Memory B cell (primary cell): Measurements from ENCODE around the gene CTPS2.

ENCODE experiments used
- ATAC-seq: fragments of 150-1000 bp; cut with Tn5 transposase; 2 replicates; pipeline ENCODE4 v1.10.0; 2021; ENCODE audit warnings: low read depth, mild to moderate bottlenecking, moderate library complexity
- DNase-seq, 2 donors: peaks; one replicate each; pipeline ENCODE4 v3.0.0; 2022; ENCODE audit warnings: low spot score in 2 of 2
- H3K27ac Mint-ChIP-seq: one replicate; pipeline ENCODE4 v1.8.0; 2022; ENCODE audit warnings: mild to moderate bottlenecking, moderate library complexity, mixed read lengths
- H3K27me3 Mint-ChIP-seq: one replicate; pipeline ENCODE4 v1.8.0; 2022; ENCODE audit warnings: mixed read lengths
- H3K36me3 Mint-ChIP-seq: one replicate; pipeline ENCODE4 v1.8.0; 2022; ENCODE audit warnings: mild to moderate bottlenecking, mixed read lengths
- H3K4me1 Mint-ChIP-seq: one replicate; pipeline ENCODE4 v1.8.0; 2022; ENCODE audit warnings: mixed read lengths
- H3K4me3 Mint-ChIP-seq: one replicate; pipeline ENCODE4 v1.8.0; 2022; ENCODE audit warnings: mild to moderate bottlenecking, moderate library complexity, mixed read lengths
- H3K9me3 Mint-ChIP-seq: one replicate; pipeline ENCODE4 v1.8.0; 2022; ENCODE audit warnings: mixed read lengths

The CTPS2 gene

DNA sequence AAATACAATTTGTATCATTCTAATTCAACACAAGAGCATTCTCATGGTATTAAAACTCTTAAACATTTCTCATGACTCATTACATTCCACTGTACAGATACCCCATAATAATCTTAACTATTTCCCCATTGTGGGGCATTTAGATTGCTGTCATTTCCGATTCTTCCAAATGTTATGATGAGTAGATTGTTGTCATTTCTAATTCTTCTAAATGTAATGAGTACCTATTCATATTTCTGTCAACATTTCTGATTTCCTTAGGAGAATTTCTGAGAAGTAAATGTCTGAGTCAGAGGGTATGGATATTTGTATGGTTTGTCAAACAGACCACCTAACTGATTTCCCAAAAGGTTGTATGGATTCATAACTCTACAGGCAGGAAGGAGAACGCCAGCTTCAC lies 54.2 kb downstream of the CTPS2 start:
- Mint-ChIP-seq H3K4me3 (no peak overlapping the region), H3K27ac (no peak overlapping the region), H3K27me3 (no peaks in the 10 kb centered on the region), H3K36me3 (peaks cover 2% of the 10 kb centered on the region), H3K9me3 (no peaks in the 10 kb centered on the region), H3K4me1 (no peaks in the 10 kb centered on the region)
- ATAC-seq (no peak), DNase-seq (no peak)

DNA sequence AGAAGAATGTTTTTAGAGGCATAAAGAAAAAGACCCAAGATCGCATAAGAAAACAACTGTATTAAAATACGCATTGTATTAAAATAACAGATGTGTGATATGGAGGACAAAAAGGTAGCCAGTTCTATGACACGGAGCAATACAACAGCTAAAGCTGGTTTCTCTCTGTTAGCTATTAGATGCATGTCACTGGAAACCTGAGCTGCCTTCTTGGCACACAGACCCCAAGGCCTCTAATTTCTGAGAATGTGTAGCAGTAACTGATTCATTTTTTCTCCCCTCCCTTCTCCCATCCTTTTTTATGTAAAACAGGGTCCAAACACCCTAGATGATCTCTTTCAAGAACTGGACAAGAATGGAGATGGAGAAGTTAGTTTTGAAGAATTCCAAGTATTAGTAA lies 58.4 kb downstream of the CTPS2 start:
- ATAC-seq, result no peak
- peaks cover 8% of the 10 kb centered on the region for H3K36me3 Mint-ChIP-seq
- no peak overlapping the region for H3K27ac Mint-ChIP-seq
- no peak overlapping the region for H3K4me3 Mint-ChIP-seq
- H3K4me1 Mint-ChIP-seq, result no peaks in the 10 kb centered on the region
- no peaks in the 10 kb centered on the region for H3K27me3 Mint-ChIP-seq
- no peaks in the 10 kb centered on the region for H3K9me3 Mint-ChIP-seq
- DNase-seq, result no peak

DNA sequence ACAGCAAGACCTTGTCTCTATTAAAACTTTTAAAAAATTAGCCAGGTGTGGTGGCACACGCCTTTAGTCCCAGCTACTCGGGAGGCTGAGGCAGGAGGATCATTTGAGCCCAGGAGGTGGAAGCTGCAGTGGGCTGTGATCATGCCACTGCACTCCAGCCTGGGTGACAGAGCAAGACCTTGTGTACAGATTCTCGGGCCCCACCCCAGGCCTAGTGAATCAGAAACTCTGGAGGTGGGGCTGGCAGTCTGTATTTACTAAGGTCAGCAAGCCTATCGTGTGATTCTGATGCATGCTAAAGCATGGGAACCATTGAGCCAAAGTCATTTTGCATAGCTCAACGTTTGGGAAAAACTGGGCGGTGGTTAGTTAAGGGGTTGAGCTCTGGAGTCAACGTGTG lies 59.0 kb downstream of the CTPS2 start:
- no peak overlapping the region for H3K27ac Mint-ChIP-seq
- H3K27me3 Mint-ChIP-seq, result no peaks in the 10 kb centered on the region
- DNase-seq (no peak), ATAC-seq (no peak)
- H3K4me3 Mint-ChIP-seq, result no peak overlapping the region
- H3K36me3 Mint-ChIP-seq, result peaks cover 8% of the 10 kb centered on the region
- no peaks in the 10 kb centered on the region for H3K9me3 Mint-ChIP-seq
- H3K4me1 Mint-ChIP-seq, result no peaks in the 10 kb centered on the region

DNA sequence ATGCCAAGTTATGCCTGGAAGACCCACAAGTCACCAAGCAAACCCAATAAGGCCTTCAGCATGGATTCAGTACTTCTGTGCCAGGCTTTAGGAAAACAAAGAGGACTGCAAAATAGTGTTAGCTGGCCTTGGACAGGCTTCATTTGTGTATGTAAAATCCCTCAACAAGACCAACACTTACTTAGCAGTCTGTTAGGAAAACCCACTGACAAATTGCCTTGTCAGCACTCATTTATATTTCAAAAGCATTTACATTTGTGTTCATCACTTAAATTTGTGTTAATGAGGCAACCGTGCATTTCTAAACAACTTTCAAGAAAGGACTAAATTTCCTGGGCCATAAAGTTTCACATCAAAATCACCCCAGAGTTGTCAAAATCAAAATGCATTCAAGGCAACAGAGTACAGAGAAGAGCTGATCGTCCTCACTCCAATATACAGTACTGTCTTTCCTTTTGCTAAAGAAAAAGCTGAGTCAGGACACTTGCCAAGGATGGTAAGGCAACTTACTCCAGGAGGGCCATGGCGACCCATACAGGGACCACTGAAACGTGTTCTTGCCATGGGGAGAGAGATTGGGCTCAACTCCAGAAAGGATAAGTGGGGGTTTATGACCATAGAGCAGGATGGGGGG lies 61.0 kb downstream of the CTPS2 start:
- H3K27ac Mint-ChIP-seq, result no peak overlapping the region
- no peak for DNase-seq
- ATAC-seq, result no peak

DNA sequence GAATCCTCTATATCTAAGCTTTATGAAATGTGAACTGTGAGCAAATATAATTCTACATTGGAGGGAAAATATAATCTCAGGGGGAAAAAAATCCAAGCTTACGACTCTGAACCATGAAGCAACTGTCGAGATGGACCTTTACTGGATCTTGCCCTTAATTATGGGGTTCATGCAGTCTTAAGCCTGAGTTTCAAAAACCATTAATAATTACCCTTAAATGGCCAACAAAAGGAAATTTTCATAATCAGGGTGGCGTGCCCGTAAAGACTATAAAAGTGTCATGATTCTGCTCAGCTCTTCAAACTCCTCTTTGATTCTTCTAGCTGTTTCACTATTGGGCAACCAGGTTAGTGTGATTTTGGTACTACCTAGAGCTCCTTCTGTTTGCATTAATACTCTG lies 62.6 kb downstream of the CTPS2 start, which contains the start of gene S100G:
S100G (plus strand) TSS at position 301 of the 400 bp plus-strand sequence. CDS start 849 bp downstream, outside the sequence.
- no peaks in the 10 kb centered on the region for H3K9me3 Mint-ChIP-seq
- no peak for ATAC-seq

More for the DNA sequence above, 61.0 kb downstream of the CTPS2 start:
- Mint-ChIP-seq H3K4me1 (no peaks in the 10 kb centered on the region), H3K4me3 (no peak overlapping the region), H3K9me3 (no peaks in the 10 kb centered on the region), H3K27me3 (no peaks in the 10 kb centered on the region), H3K36me3 (peaks cover 11% of the 10 kb centered on the region)

DNA sequence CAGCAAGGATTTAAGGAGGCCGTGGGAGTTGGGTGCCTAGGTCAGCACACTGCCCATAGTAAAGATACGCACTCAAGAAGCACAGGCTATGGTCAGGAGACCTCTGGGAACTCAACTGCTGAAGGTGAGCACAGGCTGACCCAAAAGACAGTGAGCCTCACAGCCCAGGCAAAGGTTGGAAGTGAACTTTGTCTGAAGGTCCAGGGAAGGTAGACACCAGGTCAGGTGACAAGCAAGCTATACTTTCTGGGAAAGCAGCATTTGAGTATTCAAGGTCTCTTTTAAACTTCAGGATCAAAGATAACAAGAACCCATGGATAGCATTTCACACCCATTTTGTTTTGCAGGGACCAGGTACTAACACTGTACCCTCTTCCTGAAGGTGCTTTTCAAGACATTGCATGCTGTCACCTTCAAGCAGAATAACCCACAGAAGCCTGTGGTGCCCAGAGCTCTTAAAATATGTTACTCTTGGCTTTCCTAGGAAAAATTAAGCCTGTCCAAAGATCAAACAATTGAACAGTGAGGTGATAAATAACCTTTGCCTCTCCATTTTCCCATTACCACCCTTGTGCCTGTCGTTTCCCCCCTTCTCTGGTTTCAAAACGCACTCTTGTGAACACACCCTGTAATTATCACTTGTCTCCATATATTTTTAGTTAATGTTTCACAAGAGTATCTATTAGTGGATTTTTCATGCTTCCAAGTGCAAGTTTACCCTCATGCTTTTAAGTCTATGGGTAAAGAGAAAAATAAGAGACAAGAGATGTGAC lies 65.9 kb downstream of the CTPS2 start:
- ATAC-seq (no peak), DNase-seq (no peak)
- no peaks in the 10 kb centered on the region for H3K4me1 Mint-ChIP-seq
- peaks cover 8% of the 10 kb centered on the region for H3K36me3 Mint-ChIP-seq
- H3K4me3 Mint-ChIP-seq, result no peak overlapping the region
- no peaks in the 10 kb centered on the region for H3K9me3 Mint-ChIP-seq
- no peaks in the 10 kb centered on the region for H3K27me3 Mint-ChIP-seq
- no peak overlapping the region for H3K27ac Mint-ChIP-seq

More for the DNA sequence above, 62.6 kb downstream of the CTPS2 start, which contains the start of gene S100G:
- DNase-seq, result no peak
- Mint-ChIP-seq H3K36me3 (peaks cover 9% of the 10 kb centered on the region), H3K27me3 (no peaks in the 10 kb centered on the region), H3K4me1 (no peaks in the 10 kb centered on the region), H3K27ac (no peak within 1 kb of the TSS), H3K4me3 (no peak within 1 kb of the TSS)

DNA sequence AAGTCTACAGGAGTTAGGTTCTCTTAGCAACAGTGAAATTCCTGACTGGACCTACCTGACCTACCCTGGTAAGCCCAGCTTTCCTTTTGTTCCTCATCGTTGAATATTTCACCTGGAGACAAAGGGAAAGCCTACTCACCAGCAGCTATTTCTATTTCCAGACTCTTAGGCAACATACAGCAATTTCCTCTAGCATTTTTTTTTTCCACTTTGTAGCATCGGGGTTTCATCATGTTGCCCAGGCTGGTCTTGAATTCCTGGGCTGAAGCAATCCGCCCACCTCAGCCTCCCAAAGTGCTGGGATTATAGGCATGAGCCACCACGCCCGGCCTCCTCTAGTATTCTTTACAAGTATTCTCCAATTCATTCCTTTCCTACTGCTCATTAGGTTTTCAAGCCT lies 69.3 kb downstream of the CTPS2 start:
- H3K9me3 Mint-ChIP-seq, result no peaks in the 10 kb centered on the region
- H3K36me3 Mint-ChIP-seq, result peaks cover 23% of the 10 kb centered on the region
- DNase-seq (no peak), ATAC-seq (no peak)
- no peaks in the 10 kb centered on the region for H3K4me1 Mint-ChIP-seq
- no peak overlapping the region for H3K27ac Mint-ChIP-seq
- no peaks in the 10 kb centered on the region for H3K27me3 Mint-ChIP-seq
- H3K4me3 Mint-ChIP-seq, result no peak overlapping the region

DNA sequence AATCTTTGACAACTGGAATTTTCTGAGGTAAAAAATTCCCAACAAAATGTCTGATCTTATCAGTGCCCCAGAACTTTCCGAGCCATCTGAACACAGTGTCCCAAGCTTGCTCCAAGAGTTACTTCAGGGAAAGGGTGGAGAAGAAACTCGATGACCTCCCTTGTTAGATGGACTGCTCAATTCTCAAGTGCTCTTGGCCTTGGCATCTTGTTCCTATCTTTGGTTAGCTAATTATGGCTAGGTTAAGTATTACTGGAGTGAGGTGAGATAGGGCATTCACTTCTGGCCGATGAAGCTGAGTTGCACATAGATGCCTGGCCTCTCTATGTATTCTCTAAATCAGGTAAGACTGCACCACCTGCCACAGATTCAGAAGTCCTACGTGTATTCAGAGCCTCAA lies 71.6 kb downstream of the CTPS2 start:
- no peak for ATAC-seq
- Mint-ChIP-seq H3K27ac (no peak overlapping the region), H3K4me1 (no peaks in the 10 kb centered on the region), H3K36me3 (peaks cover 24% of the 10 kb centered on the region), H3K27me3 (no peaks in the 10 kb centered on the region), H3K9me3 (no peaks in the 10 kb centered on the region), H3K4me3 (no peak overlapping the region)
- no peak for DNase-seq

DNA sequence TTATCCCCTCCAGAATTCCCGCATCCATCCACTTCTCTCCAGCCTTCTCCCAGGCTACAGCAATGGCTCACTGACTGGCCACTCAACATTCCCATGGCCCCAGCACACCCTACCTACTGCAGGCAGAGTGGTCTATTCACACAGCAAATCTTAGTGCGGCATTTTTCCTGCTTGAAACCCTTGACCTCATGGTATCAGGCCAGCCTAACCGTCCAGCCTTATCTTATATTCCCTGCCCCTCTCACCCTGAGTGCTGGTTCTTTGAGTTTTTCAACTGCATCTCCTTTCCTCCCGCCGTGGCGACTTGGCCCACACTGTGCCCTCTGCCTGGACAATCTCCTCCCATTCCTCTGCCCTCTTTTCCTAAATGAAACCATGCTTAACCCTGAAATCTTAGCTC lies 72.5 kb downstream of the CTPS2 start:
- Mint-ChIP-seq H3K4me3 (no peak overlapping the region), H3K27me3 (no peaks in the 10 kb centered on the region), H3K27ac (no peak overlapping the region), H3K4me1 (no peaks in the 10 kb centered on the region), H3K36me3 (peaks cover 25% of the 10 kb centered on the region), H3K9me3 (no peaks in the 10 kb centered on the region)
- DNase-seq, result no peak
- no peak for ATAC-seq

DNA sequence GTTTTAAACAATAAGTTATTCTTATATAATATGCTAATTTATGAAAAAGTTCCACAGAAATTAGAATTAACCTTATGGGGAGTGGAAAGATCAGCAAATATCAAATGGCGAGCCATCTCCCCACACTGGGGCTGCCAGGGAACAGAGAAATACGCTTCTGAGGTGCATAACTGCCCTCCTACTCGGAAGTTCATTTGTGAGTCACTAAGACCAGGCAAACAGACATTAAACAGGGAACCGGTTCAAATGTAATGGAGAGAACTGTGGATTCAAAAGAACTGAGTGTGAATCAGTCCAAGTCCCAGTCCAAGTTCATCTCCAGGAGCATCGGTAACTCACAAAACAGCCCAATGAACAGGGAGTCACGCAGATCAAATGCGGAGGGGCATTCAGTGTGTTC lies 73.9 kb downstream of the CTPS2 start:
- Mint-ChIP-seq H3K36me3 (peaks cover 23% of the 10 kb centered on the region), H3K27ac (no peak overlapping the region), H3K4me1 (no peaks in the 10 kb centered on the region), H3K9me3 (no peaks in the 10 kb centered on the region), H3K27me3 (no peaks in the 10 kb centered on the region), H3K4me3 (no peak overlapping the region)
- DNase-seq (no peak), ATAC-seq (no peak)

DNA sequence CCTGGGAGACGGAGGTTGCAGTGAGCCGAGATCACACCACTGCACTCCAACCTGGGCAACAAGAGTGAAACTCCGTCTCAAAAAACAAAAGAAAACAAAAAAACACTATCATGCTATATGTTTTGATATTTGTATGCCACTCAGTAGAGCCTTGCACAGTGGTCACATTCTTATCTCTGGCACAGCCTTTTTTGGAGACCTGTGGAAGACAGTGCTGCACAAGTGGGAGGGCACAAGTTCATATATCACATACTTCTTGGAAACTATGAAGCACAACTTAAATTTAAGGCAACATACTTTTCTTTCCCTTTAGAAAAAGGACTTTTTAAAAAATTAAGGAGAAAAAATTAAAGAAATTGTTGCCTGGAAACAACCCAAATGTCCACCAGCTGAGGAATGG lies 76.9 kb downstream of the CTPS2 start:
- peaks cover 25% of the 10 kb centered on the region for H3K36me3 Mint-ChIP-seq
- H3K27ac Mint-ChIP-seq, result no peak overlapping the region
- H3K4me3 Mint-ChIP-seq, result no peak overlapping the region
- H3K4me1 Mint-ChIP-seq, result no peaks in the 10 kb centered on the region
- no peaks in the 10 kb centered on the region for H3K27me3 Mint-ChIP-seq
- DNase-seq (no peak), ATAC-seq (no peak)
- H3K9me3 Mint-ChIP-seq, result no peaks in the 10 kb centered on the region

DNA sequence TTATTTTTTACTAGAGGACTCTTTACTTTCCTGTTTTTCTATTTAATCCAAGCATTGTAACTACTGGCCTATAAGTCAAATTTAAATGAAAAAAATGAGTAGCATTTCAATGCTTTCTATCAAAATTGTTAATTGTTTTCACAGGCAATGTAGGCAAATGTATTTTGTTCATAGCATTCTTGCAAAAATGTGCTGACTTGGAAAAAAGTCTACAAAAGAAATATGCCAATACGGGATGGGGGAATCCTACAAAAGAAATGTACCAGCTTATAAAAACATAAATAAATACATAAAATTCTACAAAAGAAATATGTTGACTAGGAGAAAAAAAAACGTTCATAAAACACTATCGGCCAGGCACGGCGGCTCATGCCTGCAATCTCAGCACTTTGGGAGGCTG lies 77.4 kb downstream of the CTPS2 start:
- Mint-ChIP-seq H3K4me1 (no peaks in the 10 kb centered on the region), H3K9me3 (no peaks in the 10 kb centered on the region), H3K27ac (no peak overlapping the region), H3K4me3 (no peak overlapping the region), H3K27me3 (no peaks in the 10 kb centered on the region), H3K36me3 (peaks cover 22% of the 10 kb centered on the region)
- DNase-seq, result no peak
- no peak for ATAC-seq

DNA sequence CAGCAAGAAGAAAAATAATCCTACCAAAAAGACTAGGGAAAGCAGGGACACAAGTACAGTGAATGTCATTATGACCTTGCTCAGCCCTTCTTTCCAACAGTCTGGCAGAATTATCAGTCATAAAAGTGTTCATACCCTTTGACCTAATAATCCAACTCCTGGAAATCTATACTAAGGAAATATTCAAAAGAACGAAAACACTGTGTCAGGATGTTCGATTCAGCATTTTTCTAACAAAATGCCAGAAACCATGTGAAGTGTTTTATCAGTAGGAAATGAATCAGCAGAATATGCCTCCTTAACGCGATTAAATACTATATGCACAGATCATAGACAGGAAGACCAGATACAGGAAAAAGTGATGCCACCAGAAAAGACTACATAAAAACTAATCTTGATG lies 78.7 kb downstream of the CTPS2 start:
- Mint-ChIP-seq H3K4me3 (no peak overlapping the region), H3K4me1 (no peaks in the 10 kb centered on the region), H3K27ac (no peak overlapping the region), H3K9me3 (no peaks in the 10 kb centered on the region), H3K36me3 (peaks cover 17% of the 10 kb centered on the region), H3K27me3 (no peaks in the 10 kb centered on the region)
- no peak for ATAC-seq
- no peak for DNase-seq

DNA sequence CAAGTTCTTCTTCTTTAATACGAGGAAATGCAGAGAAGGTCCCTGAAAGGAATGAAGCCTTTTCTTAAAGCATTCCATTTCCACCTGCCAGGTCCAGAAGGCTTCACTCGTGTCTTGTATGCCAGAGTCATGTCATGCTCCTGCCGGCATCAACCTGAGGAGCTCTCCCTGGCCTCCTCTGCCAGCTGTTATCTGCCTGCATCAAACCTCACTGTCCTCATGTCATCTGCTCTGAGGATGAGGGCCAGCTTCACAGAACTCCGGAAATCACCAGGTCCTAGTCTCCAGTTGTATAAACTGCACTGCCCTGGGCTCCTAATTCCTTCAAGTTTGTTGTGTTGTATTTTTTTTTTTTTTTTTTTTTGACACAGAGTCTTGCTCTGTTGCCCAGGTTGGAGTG lies 82.6 kb downstream of the CTPS2 start:
- no peak overlapping the region for H3K27ac Mint-ChIP-seq
- no peaks in the 10 kb centered on the region for H3K4me1 Mint-ChIP-seq
- ATAC-seq (no peak), DNase-seq (no peak)
- H3K36me3 Mint-ChIP-seq, result peaks cover 11% of the 10 kb centered on the region
- H3K9me3 Mint-ChIP-seq, result no peaks in the 10 kb centered on the region
- H3K27me3 Mint-ChIP-seq, result no peaks in the 10 kb centered on the region
- no peak overlapping the region for H3K4me3 Mint-ChIP-seq
